GM21619 (cell line): ENCODE data around the gene DYRK1A.

Experiments used
- ATAC-seq: cut with Tn5 transposase; IDR thresholded peaks from one replicate; pipeline ENCODE4 v1.9.1; 2021; ENCODE audit not compliant: unreplicated experiment

DYRK1A gene

GRCh38 chr21:37447288-37447936 is 80.8 kb downstream of the DYRK1A start:
- ATAC-seq, result no peak

GRCh38 chr21:37449302-37449937 is 82.8 kb downstream of the DYRK1A start:
- ATAC-seq, result no peak

- ATAC-seq, result no peak
Measured at GRCh38 chr21:37450445-37450941, 83.9 kb downstream of the DYRK1A start.

GRCh38 chr21:37451446-37451845 is 84.9 kb downstream of the DYRK1A start:
- ATAC-seq, result no peak

- no peak for ATAC-seq
Measured at GRCh38 chr21:37452227-37452626, 85.7 kb downstream of the DYRK1A start.

- no peak for ATAC-seq
Measured at GRCh38 chr21:37453350-37453749, 86.8 kb downstream of the DYRK1A start.

- no peak for ATAC-seq
Measured at GRCh38 chr21:37454869-37455503, 88.4 kb downstream of the DYRK1A start.

- no peak for ATAC-seq
Measured at GRCh38 chr21:37455504-37455911, 88.9 kb downstream of the DYRK1A start.

- ATAC-seq, result no peak
Measured at GRCh38 chr21:37458669-37459276, 92.2 kb downstream of the DYRK1A start.

- ATAC-seq, result no peak
Measured at GRCh38 chr21:37459575-37459974, 93.0 kb downstream of the DYRK1A start.

- ATAC-seq, result no peak
Measured at GRCh38 chr21:37460196-37460595, 93.6 kb downstream of the DYRK1A start.

GRCh38 chr21:37461479-37461878 is 94.9 kb downstream of the DYRK1A start:
- ATAC-seq, result no peak

- no peak for ATAC-seq
Measured at GRCh38 chr21:37462087-37462861, 95.7 kb downstream of the DYRK1A start.

- no peak for ATAC-seq
Measured at GRCh38 chr21:37463083-37463801, 96.7 kb downstream of the DYRK1A start.

GRCh38 chr21:37467082-37467481 is 100.5 kb downstream of the DYRK1A start:
- ATAC-seq, result no peak

- ATAC-seq, result no peak
Measured at GRCh38 chr21:37468909-37469308, 102.3 kb downstream of the DYRK1A start.

- ATAC-seq, result no peak
Measured at GRCh38 chr21:37469441-37469840, 102.9 kb downstream of the DYRK1A start.

- no peak for ATAC-seq
Measured at GRCh38 chr21:37472581-37472980, 106.0 kb downstream of the DYRK1A start.

GRCh38 chr21:37473491-37473890 is 106.9 kb downstream of the DYRK1A start:
- no peak for ATAC-seq

GRCh38 chr21:37474342-37474741 is 107.8 kb downstream of the DYRK1A start:
- ATAC-seq, result no peak
